ENCODE data around the gene RNF130.
"Not testable (repeated sequence)": the region's sequence is repeated elsewhere in the genome, so short reads cannot be mapped to it uniquely, and the experiment has no call there.

The RNF130 gene

GRCh38 chr5:180018347-180019060 lies 53.1 kb downstream of the RNF130 start:
- Histone ChIP-seq H3K9me3 (ENCODE audit: control insufficient read depth, insufficient read depth, low read length) (no peaks in the 10 kb centered on the region), H3K4me3 (ENCODE audit: low read length) (no peak overlapping the region), H3K4me1 (ENCODE audit: control insufficient read depth, insufficient read depth, low read length) (no peaks in the 10 kb centered on the region), H3K36me3 (ENCODE audit: control insufficient read depth, insufficient read depth, low read length) (peaks cover 3% of the 10 kb centered on the region; the same call in 1 of the 2 replicates), H3K27ac (ENCODE audit: low read length) (no peak overlapping the region), H3K27me3 (ENCODE audit: control insufficient read depth, insufficient read depth, low read length) (no peaks in the 10 kb centered on the region)
- no CpG with 5 or more reads among the region's 5 CpGs for WGBS (ENCODE audit: insufficient coverage, insufficient read length)
- DNase-seq (ENCODE audit: low read depth, low spot score) = no peak

- not testable (repeated sequence) for H3K9me3 ChIP-seq (ENCODE audit: control insufficient read depth, insufficient read depth, low read length); H3K36me3 ChIP-seq (ENCODE audit: control insufficient read depth, insufficient read depth, low read length); H3K4me3 ChIP-seq (ENCODE audit: low read length); H3K27ac ChIP-seq (ENCODE audit: low read length); DNase-seq (ENCODE audit: low read depth, low spot score); H3K27me3 ChIP-seq (ENCODE audit: control insufficient read depth, insufficient read depth, low read length); H3K4me1 ChIP-seq (ENCODE audit: control insufficient read depth, insufficient read depth, low read length)
- WGBS (ENCODE audit: insufficient coverage, insufficient read length) = no CpG with 5 or more reads among the region's 1 CpG
These were observed 56.0 kb downstream of the RNF130 start for GRCh38 chr5:180015523-180015922.

- no peak for DNase-seq (ENCODE audit: low read depth, low spot score)
- no peaks in the 10 kb centered on the region for H3K9me3 ChIP-seq (ENCODE audit: control insufficient read depth, insufficient read depth, low read length)
- no peak overlapping the region for H3K4me3 ChIP-seq (ENCODE audit: low read length)
- no peak overlapping the region for H3K27ac ChIP-seq (ENCODE audit: low read length)
- no peaks in the 10 kb centered on the region for H3K4me1 ChIP-seq (ENCODE audit: control insufficient read depth, insufficient read depth, low read length)
- WGBS (ENCODE audit: insufficient coverage, insufficient read length) = no CpG with 5 or more reads among the region's 1 CpG
- H3K36me3 ChIP-seq (ENCODE audit: control insufficient read depth, insufficient read depth, low read length) = no peaks in the 10 kb centered on the region
- H3K27me3 ChIP-seq (ENCODE audit: control insufficient read depth, insufficient read depth, low read length) = no peaks in the 10 kb centered on the region
These were observed 57.9 kb downstream of the RNF130 start for GRCh38 chr5:180013678-180014077.

- no peaks in the 10 kb centered on the region for H3K4me1 ChIP-seq (ENCODE audit: control insufficient read depth, insufficient read depth, low read length)
- no peaks in the 10 kb centered on the region for H3K9me3 ChIP-seq (ENCODE audit: control insufficient read depth, insufficient read depth, low read length)
- no CpG with 5 or more reads among the region's 2 CpGs for WGBS (ENCODE audit: insufficient coverage, insufficient read length)
- no peaks in the 10 kb centered on the region for H3K36me3 ChIP-seq (ENCODE audit: control insufficient read depth, insufficient read depth, low read length)
- no peak for DNase-seq (ENCODE audit: low read depth, low spot score)
- no peak overlapping the region for H3K4me3 ChIP-seq (ENCODE audit: low read length)
- no peak overlapping the region for H3K27ac ChIP-seq (ENCODE audit: low read length)
- no peaks in the 10 kb centered on the region for H3K27me3 ChIP-seq (ENCODE audit: control insufficient read depth, insufficient read depth, low read length)
These were observed 59.2 kb downstream of the RNF130 start for GRCh38 chr5:180012316-180012715.

- Histone ChIP-seq H3K4me1 (ENCODE audit: control insufficient read depth, insufficient read depth, low read length) (no peaks in the 10 kb centered on the region), H3K27ac (ENCODE audit: low read length) (no peak overlapping the region), H3K27me3 (ENCODE audit: control insufficient read depth, insufficient read depth, low read length) (no peaks in the 10 kb centered on the region), H3K9me3 (ENCODE audit: control insufficient read depth, insufficient read depth, low read length) (no peaks in the 10 kb centered on the region), H3K36me3 (ENCODE audit: control insufficient read depth, insufficient read depth, low read length) (no peaks in the 10 kb centered on the region), H3K4me3 (ENCODE audit: low read length) (no peak overlapping the region)
- no CpG with 5 or more reads among the region's 3 CpGs for WGBS (ENCODE audit: insufficient coverage, insufficient read length)
- DNase-seq (ENCODE audit: low read depth, low spot score) = no peak
These were observed 60.9 kb downstream of the RNF130 start for GRCh38 chr5:180010636-180011035.

GRCh38 chr5:180009581-180009980 lies 62.0 kb downstream of the RNF130 start:
- Histone ChIP-seq H3K4me1 (ENCODE audit: control insufficient read depth, insufficient read depth, low read length) (no peaks in the 10 kb centered on the region), H3K9me3 (ENCODE audit: control insufficient read depth, insufficient read depth, low read length) (no peaks in the 10 kb centered on the region), H3K36me3 (ENCODE audit: control insufficient read depth, insufficient read depth, low read length) (no peaks in the 10 kb centered on the region), H3K4me3 (ENCODE audit: low read length) (no peak overlapping the region), H3K27me3 (ENCODE audit: control insufficient read depth, insufficient read depth, low read length) (no peaks in the 10 kb centered on the region), H3K27ac (ENCODE audit: low read length) (no peak overlapping the region)
- no CpG with 5 or more reads among the region's 7 CpGs for WGBS (ENCODE audit: insufficient coverage, insufficient read length)
- DNase-seq (ENCODE audit: low read depth, low spot score) = no peak

- Histone ChIP-seq H3K27ac (ENCODE audit: low read length) (no peak overlapping the region), H3K9me3 (ENCODE audit: control insufficient read depth, insufficient read depth, low read length) (no peaks in the 10 kb centered on the region), H3K27me3 (ENCODE audit: control insufficient read depth, insufficient read depth, low read length) (no peaks in the 10 kb centered on the region), H3K4me1 (ENCODE audit: control insufficient read depth, insufficient read depth, low read length) (no peaks in the 10 kb centered on the region), H3K36me3 (ENCODE audit: control insufficient read depth, insufficient read depth, low read length) (no peaks in the 10 kb centered on the region), H3K4me3 (ENCODE audit: low read length) (no peak overlapping the region)
- no CpG with 5 or more reads among the region's 7 CpGs for WGBS (ENCODE audit: insufficient coverage, insufficient read length)
- no peak for DNase-seq (ENCODE audit: low read depth, low spot score)
These were observed 63.1 kb downstream of the RNF130 start for GRCh38 chr5:180008433-180008832.

- DNase-seq (ENCODE audit: low read depth, low spot score) = no peak
- no peaks in the 10 kb centered on the region for H3K9me3 ChIP-seq (ENCODE audit: control insufficient read depth, insufficient read depth, low read length)
- WGBS (ENCODE audit: insufficient coverage, insufficient read length) = no CpG with 5 or more reads among the region's 8 CpGs
These were observed 64.0 kb downstream of the RNF130 start for GRCh38 chr5:180007582-180007981.

GRCh38 chr5:180006141-180006540 lies 65.4 kb downstream of the RNF130 start:
- Histone ChIP-seq H3K27ac (ENCODE audit: low read length) (no peak overlapping the region), H3K36me3 (ENCODE audit: control insufficient read depth, insufficient read depth, low read length) (no peaks in the 10 kb centered on the region), H3K4me1 (ENCODE audit: control insufficient read depth, insufficient read depth, low read length) (no peaks in the 10 kb centered on the region), H3K27me3 (ENCODE audit: control insufficient read depth, insufficient read depth, low read length) (no peaks in the 10 kb centered on the region), H3K9me3 (ENCODE audit: control insufficient read depth, insufficient read depth, low read length) (no peaks in the 10 kb centered on the region), H3K4me3 (ENCODE audit: low read length) (no peak overlapping the region)
- no peak for DNase-seq (ENCODE audit: low read depth, low spot score)

More at GRCh38 chr5:180007582-180007981, 64.0 kb downstream of the RNF130 start:
- no peaks in the 10 kb centered on the region for H3K27me3 ChIP-seq (ENCODE audit: control insufficient read depth, insufficient read depth, low read length)
- H3K4me1 ChIP-seq (ENCODE audit: control insufficient read depth, insufficient read depth, low read length) = no peaks in the 10 kb centered on the region
- no peak overlapping the region for H3K27ac ChIP-seq (ENCODE audit: low read length)
- H3K4me3 ChIP-seq (ENCODE audit: low read length) = no peak overlapping the region
- H3K36me3 ChIP-seq (ENCODE audit: control insufficient read depth, insufficient read depth, low read length) = no peaks in the 10 kb centered on the region

GRCh38 chr5:180003127-180003526 lies 68.4 kb downstream of the RNF130 start:
- Histone ChIP-seq H3K36me3 (ENCODE audit: control insufficient read depth, insufficient read depth, low read length) (0 out of 2 replicates have a peak, but pooled peaks cover 3% of the 10 kb centered on the region), H3K9me3 (ENCODE audit: control insufficient read depth, insufficient read depth, low read length) (no peaks in the 10 kb centered on the region), H3K4me1 (ENCODE audit: control insufficient read depth, insufficient read depth, low read length) (no peaks in the 10 kb centered on the region), H3K4me3 (ENCODE audit: low read length) (no peak overlapping the region), H3K27ac (ENCODE audit: low read length) (no peak overlapping the region), H3K27me3 (ENCODE audit: control insufficient read depth, insufficient read depth, low read length) (no peaks in the 10 kb centered on the region)
- no CpG with 5 or more reads among the region's 7 CpGs for WGBS (ENCODE audit: insufficient coverage, insufficient read length)
- DNase-seq (ENCODE audit: low read depth, low spot score) = no peak

- H3K27ac ChIP-seq (ENCODE audit: low read length) = no peak overlapping the region
- H3K9me3 ChIP-seq (ENCODE audit: control insufficient read depth, insufficient read depth, low read length) = no peaks in the 10 kb centered on the region
- DNase-seq (ENCODE audit: low read depth, low spot score) = no peak
- no peaks in the 10 kb centered on the region for H3K4me1 ChIP-seq (ENCODE audit: control insufficient read depth, insufficient read depth, low read length)
- H3K4me3 ChIP-seq (ENCODE audit: low read length) = no peak overlapping the region
- H3K27me3 ChIP-seq (ENCODE audit: control insufficient read depth, insufficient read depth, low read length) = no peaks in the 10 kb centered on the region
- 0 out of 2 replicates have a peak, but pooled peaks cover 3% of the 10 kb centered on the region for H3K36me3 ChIP-seq (ENCODE audit: control insufficient read depth, insufficient read depth, low read length)
- no CpG with 5 or more reads among the region's 2 CpGs for WGBS (ENCODE audit: insufficient coverage, insufficient read length)
These were observed 69.8 kb downstream of the RNF130 start for GRCh38 chr5:180001742-180002141.

Measured in iPS DF 6.9 (cell line).